ENCODE results near the gene ZNF540. TPM values are rescaled to one million over a fixed set of nuclear protein-coding genes. Genes with fewer than 3 reads are reported as not detected.

The ZNF540 gene
- total RNA-seq (10 to 100 TPM in 1 of 5 donors, 1 to 10 TPM in 4; 2.6 to 16.5 (median 6.4) TPM), polyA plus RNA-seq (1 to 10 TPM; 1.9 to 4.0 (median 2.9) TPM)
- long read RNA-seq, donor 1, result 0 reads
- long read RNA-seq, donor 2, partial matches to known transcripts, result 0 of 2 reads
- long read RNA-seq, donor 2, other reads (novel, unspliced or antisense), result 0 of 2 reads
- long read RNA-seq, donor 3, partial matches to known transcripts, result 0 of 1 reads
- long read RNA-seq, donor 3, other reads (novel, unspliced or antisense), result 0 of 1 reads
- long read RNA-seq, donor 4, result 0 reads
- long read RNA-seq, donor 5, partial matches to known transcripts, result 0 of 2 reads
- long read RNA-seq, donor 5, other reads (novel, unspliced or antisense), result 0 of 2 reads
- long read RNA-seq, donor 6, partial matches to known transcripts, result 0 of 2 reads
- long read RNA-seq, donor 6, other reads (novel, unspliced or antisense), result 0 of 2 reads
- long read RNA-seq, donor 7, result 0 reads
- long read RNA-seq, donor 8, partial matches to known transcripts, result 0 of 2 reads
- long read RNA-seq, donor 8, other reads (novel, unspliced or antisense), result 0 of 2 reads
- long read RNA-seq, donor 9, partial matches to known transcripts, result 0 of 1 reads
- long read RNA-seq, donor 9, other reads (novel, unspliced or antisense), result 0 of 1 reads
- long read RNA-seq, donor 10, result 0 reads

GRCh38 chr19:37594304-37594981, at the start of gene ZNF540, which contains the start of gene ZNF571:
TSS of gene ZNF540 (plus strand) at chr19:37594876. CDS start at chr19:37598448, 3,572 bp downstream.
TSS of gene ZNF571 (minus strand) at chr19:37594792. CDS start at chr19:37586676, 8,116 bp downstream.
- DNase-seq, result peak; percentile 95 to 99
- peak within 1 kb of the TSS; percentile 89 to 96 (median 93) for H3K27ac ChIP-seq
- TF ChIP-seq EP300 (IDR thresholded peaks at IDR 0.05) (no peak), POLR2AphosphoS5 (IDR thresholded peaks at IDR 0.05) (peak; percentile 87 to 96 (median 88)), POLR2A (IDR thresholded peaks at IDR 0.05) (peak in 2 of 4 donors; percentile 19 to 79)
- WGBS, 5 donors, result 0 to 1% (median 0%) methylated on average over 39 to 53 of the region's 53 CpGs
- H3K4me1 ChIP-seq, result peaks cover 0 to 24% (median 22%) of the 10 kb centered on the region in 4 donors
- peak within 1 kb of the TSS; percentile 55 to 79 (median 72) for H3K4me3 ChIP-seq
- peaks cover 0 to 50% (median 27%) of the 10 kb centered on the region in 4 donors for H3K9me3 ChIP-seq
- intact Hi-C loops (cut with DNase I; ENCODE audit: low total_unique reads), result no loop called here
- H3K36me3 ChIP-seq, result peaks cover 0 to 29% (median 15%) of the 10 kb centered on the region in 4 donors
- H3K27me3 ChIP-seq, result no peaks in the 10 kb centered on the region

GRCh38 chr19:37551129-37551993, 43.3 kb upstream of the ZNF540 start:
- no peak for TF ChIP-seq CTCF (IDR thresholded peaks at IDR 0.05)
- TF ChIP-seq POLR2A (IDR thresholded peaks at IDR 0.05), result no peak
- no peak for TF ChIP-seq POLR2AphosphoS5 (IDR thresholded peaks at IDR 0.05)
- TF ChIP-seq EP300 (IDR thresholded peaks at IDR 0.05), result no peak
- DNase-seq, result peak in 1 of 2 donors; percentile 94
- Histone ChIP-seq H3K27ac (no peak overlapping the region), H3K4me3 (peak overlapping the region; percentile 18 to 34 (median 26)), H3K36me3 (peaks cover 0 to 24% (median 0%) of the 10 kb centered on the region in 4 donors), H3K27me3 (no peaks in the 10 kb centered on the region), H3K4me1 (no peaks in the 10 kb centered on the region), H3K9me3 (peaks cover 0 to 99% (median 66%) of the 10 kb centered on the region in 4 donors)
- intact Hi-C loops (cut with DNase I; ENCODE audit: low total_unique reads), result no loop called here
- 5 to 9% (median 8%) methylated on average over 30 to 65 of the region's 65 CpGs for WGBS, 5 donors

- intact Hi-C loops (cut with DNase I; ENCODE audit: low total_unique reads), result no loop called here
- TF ChIP-seq EP300 (IDR thresholded peaks at IDR 0.05), result no peak
- TF ChIP-seq POLR2A (IDR thresholded peaks at IDR 0.05), result no peak
- no peak for TF ChIP-seq POLR2AphosphoS5 (IDR thresholded peaks at IDR 0.05)
- no peak for TF ChIP-seq CTCF (IDR thresholded peaks at IDR 0.05)
- 92 to 98% (median 95%) methylated on average over 3 of the region's 3 CpGs for WGBS, 5 donors
- H3K27me3 ChIP-seq, result no peaks in the 10 kb centered on the region
- no peak for DNase-seq
- no peak overlapping the region for H3K4me3 ChIP-seq
- no peaks in the 10 kb centered on the region for H3K4me1 ChIP-seq
- H3K9me3 ChIP-seq, result peaks cover 0 to 92% (median 43%) of the 10 kb centered on the region in 4 donors
- H3K27ac ChIP-seq, result no peak overlapping the region
- peaks cover 15 to 77% (median 43%) of the 10 kb centered on the region in 4 donors for H3K36me3 ChIP-seq
These were observed 31.2 kb upstream of the ZNF540 start for GRCh38 chr19:37563518-37563917.

GRCh38 chr19:37564624-37565369, 29.9 kb upstream of the ZNF540 start:
- H3K36me3 ChIP-seq, result peaks cover 15 to 82% (median 43%) of the 10 kb centered on the region in 4 donors
- intact Hi-C loops (cut with DNase I; ENCODE audit: low total_unique reads), result no loop called here
- no peak overlapping the region for H3K27ac ChIP-seq
- no peak for TF ChIP-seq CTCF (IDR thresholded peaks at IDR 0.05)
- TF ChIP-seq POLR2A (IDR thresholded peaks at IDR 0.05), result no peak
- no peak for TF ChIP-seq EP300 (IDR thresholded peaks at IDR 0.05)
- no peak for TF ChIP-seq POLR2AphosphoS5 (IDR thresholded peaks at IDR 0.05)
- peaks cover 0 to 89% (median 39%) of the 10 kb centered on the region in 4 donors for H3K9me3 ChIP-seq
- H3K27me3 ChIP-seq, result no peaks in the 10 kb centered on the region
- DNase-seq, result no peak
- no peaks in the 10 kb centered on the region for H3K4me1 ChIP-seq
- 92 to 97% (median 94%) methylated on average over 7 of the region's 7 CpGs for WGBS, 5 donors
- H3K4me3 ChIP-seq, result no peak overlapping the region

All from stomach (tissue), 19 donors.